Sigmoid colon (tissue), 7 donors: Measurements from ENCODE around the gene UGT2B11. TPM values are rescaled to one million over a fixed set of nuclear protein-coding genes. Genes with fewer than 3 reads are reported as not detected.
A peak's percentile ranks its signal among the peaks of the same experiment; 100 is the strongest.
"Not testable (repeated sequence)": the region's sequence is repeated elsewhere in the genome, so short reads cannot be mapped to it uniquely, and the experiment has no call there.

Experiments used
- DNase-seq: peaks from one replicate; pipeline ENCODE4 v3.0.0-alpha.2; 2019
- H3K27ac ChIP-seq, 4 donors: fragments of 200-600 bp; sonication (generic); one replicate each; pipeline ENCODE4 v1.5.1; 2016 to 2019; ENCODE audit warnings: mild to moderate bottlenecking in 1 of 4
- H3K27me3 ChIP-seq, 3 donors: fragments of 200-600 bp; sonication (generic); one replicate each; pipeline ENCODE4 v1.5.1; 2019; ENCODE audit warnings: mild to moderate bottlenecking in 1 of 3
- H3K36me3 ChIP-seq, 4 donors: fragments of 200-600 bp; sonication (generic); one replicate each; pipeline ENCODE4 v1.5.1; 2016 to 2019
- H3K4me1 ChIP-seq, 4 donors: fragments of 200-600 bp; sonication (generic); one replicate each; pipeline ENCODE4 v1.5.1; 2017 to 2019
- H3K4me3 ChIP-seq, 4 donors: fragments of 200-600 bp; sonication (generic); one replicate each; pipeline ENCODE4 v1.5.1; 2017 to 2019; ENCODE audit warnings: mild to moderate bottlenecking in 2 of 4, moderate library complexity in 1 of 4
- H3K9me3 ChIP-seq, 4 donors: fragments of 200-600 bp in 3 of 4; sonication (generic) in 3 of 4; one replicate each; pipeline versions ENCODE4 v1.5.1 to v1.6.1; 2013 to 2019
- CTCF ChIP-seq, 4 experiments: fragments of 450-650 bp in 3 of 4; fragments of 200-600 bp in 1 of 4; IDR thresholded peaks; one replicate each; pipeline ENCODE4 v1.5.1; 2016 to 2019; ENCODE audit warnings: antibody characterized with exemption in 4 of 4, mild to moderate bottlenecking in 3 of 4, moderate library complexity in 2 of 4
- EP300 ChIP-seq, 4 donors: sonication (generic); formaldehyde crosslinking; IDR thresholded peaks; one replicate each; pipeline ENCODE4 v1.6.1; 2017; ENCODE audit warnings: antibody characterized with exemption in 4 of 4
- POLR2A ChIP-seq, 2 donors: fragments of 450-650 bp; IDR thresholded peaks; one replicate each; pipeline ENCODE4 v1.6.1; 2016; ENCODE audit warnings: antibody characterized with exemption in 2 of 2, mild to moderate bottlenecking in 2 of 2, moderate library complexity in 2 of 2
- POLR2AphosphoS5 ChIP-seq, 4 donors: sonication (generic); formaldehyde crosslinking; IDR thresholded peaks; one replicate each; pipeline ENCODE4 v1.6.1; 2017; ENCODE audit warnings: antibody characterized with exemption in 4 of 4
- WGBS, 2 donors: extraction: QIAGEN DNeasy Blood & Tissue Kit; methylation state at CpG; one replicate each; pipeline ENCODE4 v1.1.7; 2013; 5-methylcytosine and 5-hydroxymethylcytosine counted together
- intact Hi-C: fragments of 100-400 bp; cut with DNase I; formaldehyde crosslinking; loops from one replicate; pipeline ENCODE4 v1.15.1; 2023
- polyA plus RNA-seq, 3 donors: library from polyadenylated mRNA; stranded (reverse); fragments of 200-250 nt; gene quantifications; one replicate each; pipeline ENCODE4 v1.2.3, GENCODE V29; 2013
- total RNA-seq, 4 donors: library from RNA; depleted of rRNA; stranded (reverse); fragments of >200 nt; gene quantifications; one replicate each; pipeline ENCODE4 v1.1.0, GENCODE V29; 2016
- donor health status: healthy with polysubstance abuse.
- donor health status: Bipolar disorder and iron deficiency.
- donor health status: healthy.

UGT2B11 gene
- total and polyA plus RNA-seq, 7 donors: 0.06 to 0.49 TPM; not detected in 5

GRCh38 chr4:69239092-69239491 lies 24.5 kb upstream of the UGT2B11 start:
- Histone ChIP-seq H3K27me3 (no peaks in the 10 kb centered on the region), H3K27ac (no peak overlapping the region), H3K4me3 (no peak overlapping the region), H3K4me1 (no peaks in the 10 kb centered on the region), H3K36me3 (no peaks in the 10 kb centered on the region), H3K9me3 (no peaks in the 10 kb centered on the region)
- intact Hi-C loops: no loop called here
- 29 to 62% methylated on average over 2 of the region's 2 CpGs for WGBS, 2 donors
- TF ChIP-seq CTCF (IDR thresholded peaks at IDR 0.05) (no peak), POLR2AphosphoS5 (IDR thresholded peaks at IDR 0.05) (no peak), EP300 (IDR thresholded peaks at IDR 0.05) (no peak), POLR2A (IDR thresholded peaks at IDR 0.05) (no peak)
- no peak for DNase-seq

- intact Hi-C loops: loop anchor here (5.0 kb wide), 1 partner anchor 47 kb away; no protein-coding TSS in a partner anchor
- 27 to 41% methylated on average over 2 of the region's 2 CpGs for WGBS, 2 donors
- DNase-seq: no peak
These were observed 10.3 kb upstream of the UGT2B11 start for GRCh38 chr4:69224891-69225290.

GRCh38 chr4:69223277-69223676 lies 8.7 kb upstream of the UGT2B11 start:
- H3K27me3 ChIP-seq, DNase-seq, H3K4me1 ChIP-seq, H3K9me3 ChIP-seq, H3K27ac ChIP-seq, H3K4me3 ChIP-seq, H3K36me3 ChIP-seq: not testable (repeated sequence)
- intact Hi-C loops: loop anchor here (5.0 kb wide), 1 partner anchor 49 kb away; no protein-coding TSS in a partner anchor
- WGBS, 2 donors: 90 to 95% methylated on average over 6 of the region's 6 CpGs

More at GRCh38 chr4:69224891-69225290, 10.3 kb upstream of the UGT2B11 start:
- no peak overlapping the region for H3K27ac ChIP-seq
- no peaks in the 10 kb centered on the region for H3K27me3 ChIP-seq
- TF ChIP-seq POLR2A (IDR thresholded peaks at IDR 0.05) (no peak), POLR2AphosphoS5 (IDR thresholded peaks at IDR 0.05) (peak in 1 of 4 donors; percentile 12), EP300 (IDR thresholded peaks at IDR 0.05) (no peak)
- no peaks in the 10 kb centered on the region for H3K36me3 ChIP-seq
- H3K4me3 ChIP-seq: no peak overlapping the region
- no peaks in the 10 kb centered on the region for H3K4me1 ChIP-seq
- no peaks in the 10 kb centered on the region for H3K9me3 ChIP-seq

GRCh38 chr4:69218491-69218890 lies 3.9 kb upstream of the UGT2B11 start:
- H3K36me3 ChIP-seq, H3K9me3 ChIP-seq, H3K4me1 ChIP-seq, DNase-seq, H3K4me3 ChIP-seq, H3K27ac ChIP-seq, intact Hi-C loops, H3K27me3 ChIP-seq: not testable (repeated sequence)
- 94 to 100% methylated on average over 2 of the region's 2 CpGs for WGBS, 2 donors

GRCh38 chr4:69210911-69211310 lies 3.6 kb downstream of the UGT2B11 start:
- no peak overlapping the region for H3K27ac ChIP-seq
- no peaks in the 10 kb centered on the region for H3K9me3 ChIP-seq
- no peak for DNase-seq
- intact Hi-C loops: no loop called here
- no peak overlapping the region for H3K4me3 ChIP-seq
- H3K4me1 ChIP-seq: peaks cover 0 to 3% (median 0%) of the 10 kb centered on the region in 4 donors
- no peaks in the 10 kb centered on the region for H3K36me3 ChIP-seq
- WGBS, 2 donors: 91 to 96% methylated on average over 1 of the region's 1 CpG
- no peaks in the 10 kb centered on the region for H3K27me3 ChIP-seq
- no peak for TF ChIP-seq EP300 (IDR thresholded peaks at IDR 0.05)
- TF ChIP-seq POLR2A (IDR thresholded peaks at IDR 0.05): no peak
- TF ChIP-seq CTCF (IDR thresholded peaks at IDR 0.05): no peak
- no peak for TF ChIP-seq POLR2AphosphoS5 (IDR thresholded peaks at IDR 0.05)

- H3K27me3 ChIP-seq, H3K4me3 ChIP-seq, H3K4me1 ChIP-seq, H3K36me3 ChIP-seq, intact Hi-C loops, DNase-seq, H3K27ac ChIP-seq, H3K9me3 ChIP-seq: not testable (repeated sequence)
- WGBS, 2 donors: 84 to 88% methylated on average over 4 of the region's 4 CpGs
These were observed 16.0 kb downstream of the UGT2B11 start for GRCh38 chr4:69198506-69198905.

GRCh38 chr4:69196209-69196965 lies 18.2 kb downstream of the UGT2B11 start:
- no peak for DNase-seq
- Histone ChIP-seq H3K4me1 (no peaks in the 10 kb centered on the region), H3K4me3 (no peak overlapping the region), H3K27me3 (no peaks in the 10 kb centered on the region), H3K36me3 (no peaks in the 10 kb centered on the region), H3K27ac (no peak overlapping the region), H3K9me3 (no peaks in the 10 kb centered on the region)
- 90 to 93% methylated on average over 3 of the region's 3 CpGs for WGBS, 2 donors
- intact Hi-C loops: no loop called here
- TF ChIP-seq POLR2A (IDR thresholded peaks at IDR 0.05): no peak
